Activated CD8-positive, alpha-beta T cell treated with anti-CD3 and anti-CD28 coated beads for 36 hours (primary cell): ENCODE data around the gene PIEZO2. TPM values are rescaled to one million over a fixed set of nuclear protein-coding genes. Genes with fewer than 3 reads are reported as not detected.

Source experiments
- ATAC-seq: fragments of 200-7000 bp; cut with Tn5 transposase; one replicate; pipeline ENCODE4 v1.10.0; 2021; ENCODE audit warnings: mild to moderate bottlenecking, moderate library complexity
- CTCF ChIA-PET: fragments of 350-600 bp; sonication (Branson Sonifier 250); formaldehyde crosslinking; loops from one replicate; lab custom pipeline; 2021; ENCODE audit warnings: antibody characterized with exemption; lab: Charles Lee
- POLR2A ChIA-PET: fragments of 350-600 bp; sonication (Branson Sonifier 250); formaldehyde crosslinking; loops from one replicate; lab custom pipeline; 2021; ENCODE audit warnings: antibody characterized with exemption; lab: Charles Lee
- DNase-seq: peaks from one replicate; pipeline ENCODE4 v3.0.0-alpha.2; 2020
- H3K27ac Mint-ChIP-seq: one replicate; pipeline ENCODE4 v1.8.0; 2021; ENCODE audit warnings: mild to moderate bottlenecking, mixed read lengths
- H3K27me3 Mint-ChIP-seq: one replicate; pipeline ENCODE4 v1.8.0; 2021; ENCODE audit warnings: mixed read lengths
- H3K36me3 Mint-ChIP-seq: one replicate; pipeline ENCODE4 v1.8.0; 2021; ENCODE audit warnings: low read depth, mixed read lengths
- H3K4me1 Mint-ChIP-seq: one replicate; pipeline ENCODE4 v1.8.0; 2021; ENCODE audit warnings: low read depth, mixed read lengths
- H3K4me3 Mint-ChIP-seq: one replicate; pipeline ENCODE4 v1.8.0; 2021; ENCODE audit warnings: mild to moderate bottlenecking, moderate library complexity, mixed read lengths
- H3K9me3 Mint-ChIP-seq: one replicate; pipeline ENCODE4 v1.8.0; 2021; ENCODE audit warnings: mixed read lengths
- intact Hi-C: fragments of 100-400 bp; cut with micrococcal nuclease; formaldehyde crosslinking; loops from one replicate; pipeline ENCODE4 v1.10.0; 2022
- total RNA-seq, 2 experiments: library from RNA; stranded (reverse); gene quantifications; one replicate each; pipeline ENCODE4 v1.2.3, GENCODE V29; 2021
- TF ChIP-seq, protein P1 (sequence below): fragments of 200-600 bp; IDR thresholded peaks from one replicate; pipeline ENCODE4 v1.8.0; 2022; ENCODE audit warnings: antibody characterized with exemption, mild to moderate bottlenecking

PIEZO2 gene
- total RNA-seq, 2 experiments from 2014 or later, result not detected

DNA sequence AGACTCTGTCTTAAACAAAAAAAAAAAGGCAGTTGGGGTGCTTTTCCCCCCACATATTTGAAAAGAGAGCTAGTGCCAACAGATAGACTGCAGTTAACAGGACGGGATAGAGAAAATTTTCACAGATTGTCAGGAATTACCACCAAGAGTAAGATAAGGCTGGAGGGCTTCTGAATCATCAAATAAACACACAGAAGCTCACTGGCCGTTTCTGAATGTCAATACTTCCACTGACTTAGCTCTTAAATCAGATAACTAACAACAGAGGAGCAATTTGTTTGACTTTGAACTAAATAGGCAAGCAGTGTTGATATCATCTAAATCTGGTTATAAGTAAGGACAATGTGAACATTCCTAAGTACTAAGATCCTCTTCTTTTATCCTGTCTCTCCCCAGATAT lies 34.7 kb downstream of the PIEZO2 start:
- ChIA-PET POLR2A (no interaction called here), CTCF (no interaction called here)
- Mint-ChIP-seq H3K4me1 (no peaks in the 10 kb centered on the region), H3K36me3 (no peaks in the 10 kb centered on the region), H3K27ac (no peak overlapping the region), H3K9me3 (no peaks in the 10 kb centered on the region), H3K4me3 (no peak overlapping the region), H3K27me3 (no peaks in the 10 kb centered on the region)
- intact Hi-C loops, result no loop called here
- DNase-seq (no peak), ATAC-seq (no peak)
- TF ChIP-seq, protein P1, sequence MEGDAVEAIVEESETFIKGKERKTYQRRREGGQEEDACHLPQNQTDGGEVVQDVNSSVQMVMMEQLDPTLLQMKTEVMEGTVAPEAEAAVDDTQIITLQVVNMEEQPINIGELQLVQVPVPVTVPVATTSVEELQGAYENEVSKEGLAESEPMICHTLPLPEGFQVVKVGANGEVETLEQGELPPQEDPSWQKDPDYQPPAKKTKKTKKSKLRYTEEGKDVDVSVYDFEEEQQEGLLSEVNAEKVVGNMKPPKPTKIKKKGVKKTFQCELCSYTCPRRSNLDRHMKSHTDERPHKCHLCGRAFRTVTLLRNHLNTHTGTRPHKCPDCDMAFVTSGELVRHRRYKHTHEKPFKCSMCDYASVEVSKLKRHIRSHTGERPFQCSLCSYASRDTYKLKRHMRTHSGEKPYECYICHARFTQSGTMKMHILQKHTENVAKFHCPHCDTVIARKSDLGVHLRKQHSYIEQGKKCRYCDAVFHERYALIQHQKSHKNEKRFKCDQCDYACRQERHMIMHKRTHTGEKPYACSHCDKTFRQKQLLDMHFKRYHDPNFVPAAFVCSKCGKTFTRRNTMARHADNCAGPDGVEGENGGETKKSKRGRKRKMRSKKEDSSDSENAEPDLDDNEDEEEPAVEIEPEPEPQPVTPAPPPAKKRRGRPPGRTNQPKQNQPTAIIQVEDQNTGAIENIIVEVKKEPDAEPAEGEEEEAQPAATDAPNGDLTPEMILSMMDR, result no peak

DNA sequence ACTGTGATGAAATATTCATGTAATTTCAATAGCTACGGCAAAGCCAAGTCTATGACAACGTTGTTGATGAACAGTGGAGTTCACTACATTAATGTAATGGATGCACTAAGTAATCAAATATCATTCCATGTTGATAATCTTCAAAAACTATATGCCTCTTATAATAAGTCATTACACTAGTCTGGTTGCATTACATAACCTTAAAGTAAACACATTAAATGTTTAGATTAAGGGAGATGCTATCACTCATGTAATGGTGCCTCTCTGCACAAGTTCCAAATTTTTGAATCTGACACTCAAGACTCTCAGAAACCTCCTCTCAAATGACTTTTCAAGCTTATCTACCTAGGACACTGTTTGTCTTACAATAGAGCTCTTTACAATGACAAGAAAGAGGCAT lies 35.4 kb downstream of the PIEZO2 start:
- no peak overlapping the region for H3K27ac Mint-ChIP-seq
- intact Hi-C loops, result no loop called here
- CTCF ChIA-PET, result no interaction called here
- no peaks in the 10 kb centered on the region for H3K36me3 Mint-ChIP-seq
- H3K27me3 Mint-ChIP-seq, result no peaks in the 10 kb centered on the region
- H3K9me3 Mint-ChIP-seq, result no peaks in the 10 kb centered on the region
- TF ChIP-seq, protein P1, result no peak
- no peak for ATAC-seq
- no peaks in the 10 kb centered on the region for H3K4me1 Mint-ChIP-seq
- H3K4me3 Mint-ChIP-seq, result no peak overlapping the region
- POLR2A ChIA-PET, result no interaction called here
- DNase-seq, result no peak

DNA sequence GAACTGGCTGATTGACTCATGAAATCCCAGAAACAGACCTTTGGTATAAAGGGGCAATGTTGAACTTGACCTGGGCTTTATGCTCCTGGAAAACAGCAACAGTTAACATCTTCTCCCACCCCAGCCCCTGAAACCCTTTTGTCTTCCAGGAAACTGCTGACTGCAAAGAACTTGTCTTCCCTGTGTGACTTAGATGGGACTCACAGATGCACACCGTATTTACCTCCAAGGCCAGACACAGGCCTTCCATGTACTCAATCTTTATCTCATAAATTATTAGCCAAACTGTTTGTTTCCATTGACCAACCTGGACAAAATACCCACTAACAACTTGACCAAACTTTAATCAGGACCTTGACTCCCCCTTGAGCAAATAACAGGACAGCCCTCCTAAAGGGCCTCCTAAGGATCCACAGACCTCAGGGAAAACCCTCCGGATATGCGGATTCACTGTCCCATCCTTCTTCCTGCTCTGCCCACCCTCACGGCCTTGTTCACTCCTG lies 36.3 kb downstream of the PIEZO2 start:
- Mint-ChIP-seq H3K27ac (no peak overlapping the region), H3K36me3 (no peaks in the 10 kb centered on the region), H3K4me1 (no peaks in the 10 kb centered on the region), H3K4me3 (no peak overlapping the region), H3K27me3 (no peaks in the 10 kb centered on the region), H3K9me3 (no peaks in the 10 kb centered on the region)
- ATAC-seq (no peak), DNase-seq (no peak)
- TF ChIP-seq, protein P1, result no peak
- ChIA-PET POLR2A (no interaction called here), CTCF (no interaction called here)
- intact Hi-C loops, result no loop called here

DNA sequence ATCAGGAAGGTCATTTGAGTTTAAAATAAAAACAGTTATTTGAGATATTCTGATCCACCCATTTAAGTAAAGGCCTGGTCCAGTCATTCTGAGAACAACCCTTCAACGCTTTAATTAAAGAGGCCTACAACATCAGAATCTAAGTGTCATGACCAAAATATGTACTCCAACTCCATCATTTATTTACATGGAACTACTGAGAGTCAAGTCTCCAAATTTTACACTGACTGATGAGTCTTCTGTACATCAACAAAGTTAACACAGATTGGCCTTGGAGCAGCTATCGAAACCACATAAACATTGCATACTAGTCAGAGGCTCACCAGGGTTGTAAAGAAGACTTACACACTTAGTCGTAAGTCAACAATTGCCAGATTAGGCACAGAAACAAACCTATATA lies 37.1 kb downstream of the PIEZO2 start:
- H3K4me3 Mint-ChIP-seq, result no peak overlapping the region
- ATAC-seq, result no peak
- ChIA-PET CTCF (no interaction called here), POLR2A (no interaction called here)
- no peaks in the 10 kb centered on the region for H3K36me3 Mint-ChIP-seq
- TF ChIP-seq, protein P1, result no peak
- no peaks in the 10 kb centered on the region for H3K4me1 Mint-ChIP-seq
- no peaks in the 10 kb centered on the region for H3K9me3 Mint-ChIP-seq
- H3K27ac Mint-ChIP-seq, result no peak overlapping the region
- H3K27me3 Mint-ChIP-seq, result no peaks in the 10 kb centered on the region
- DNase-seq, result no peak
- intact Hi-C loops, result no loop called here

DNA sequence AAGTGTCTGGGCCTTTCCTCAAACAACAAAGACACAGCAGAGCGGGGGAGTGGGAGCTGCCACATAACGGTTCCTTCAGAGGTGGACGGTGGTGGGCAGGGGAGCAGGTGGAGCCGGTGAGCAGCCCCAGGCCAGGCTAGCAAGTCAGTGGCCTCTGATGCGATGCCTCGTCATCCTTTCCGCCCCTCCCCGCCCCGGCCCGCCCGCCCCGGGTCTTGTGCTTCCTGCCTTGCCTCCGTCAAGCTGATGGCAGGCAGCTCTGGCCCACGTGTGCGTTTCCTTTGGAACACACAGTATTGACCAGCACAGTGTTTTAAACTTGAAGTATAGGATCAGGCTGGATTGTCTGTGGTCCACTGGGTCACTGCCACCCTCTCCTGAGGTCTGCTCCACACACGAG lies 38.9 kb downstream of the PIEZO2 start:
- Mint-ChIP-seq H3K36me3 (no peaks in the 10 kb centered on the region), H3K4me3 (no peak overlapping the region), H3K27ac (no peak overlapping the region), H3K27me3 (no peaks in the 10 kb centered on the region), H3K9me3 (no peaks in the 10 kb centered on the region), H3K4me1 (no peaks in the 10 kb centered on the region)
- no peak for DNase-seq
- CTCF ChIA-PET, result no interaction called here
- intact Hi-C loops, result no loop called here
- POLR2A ChIA-PET, result no interaction called here
- TF ChIP-seq, protein P1, result no peak
- ATAC-seq, result no peak
